Measurements from ENCODE around the gene NET1.

- TF ChIP-seq, protein P1, sequence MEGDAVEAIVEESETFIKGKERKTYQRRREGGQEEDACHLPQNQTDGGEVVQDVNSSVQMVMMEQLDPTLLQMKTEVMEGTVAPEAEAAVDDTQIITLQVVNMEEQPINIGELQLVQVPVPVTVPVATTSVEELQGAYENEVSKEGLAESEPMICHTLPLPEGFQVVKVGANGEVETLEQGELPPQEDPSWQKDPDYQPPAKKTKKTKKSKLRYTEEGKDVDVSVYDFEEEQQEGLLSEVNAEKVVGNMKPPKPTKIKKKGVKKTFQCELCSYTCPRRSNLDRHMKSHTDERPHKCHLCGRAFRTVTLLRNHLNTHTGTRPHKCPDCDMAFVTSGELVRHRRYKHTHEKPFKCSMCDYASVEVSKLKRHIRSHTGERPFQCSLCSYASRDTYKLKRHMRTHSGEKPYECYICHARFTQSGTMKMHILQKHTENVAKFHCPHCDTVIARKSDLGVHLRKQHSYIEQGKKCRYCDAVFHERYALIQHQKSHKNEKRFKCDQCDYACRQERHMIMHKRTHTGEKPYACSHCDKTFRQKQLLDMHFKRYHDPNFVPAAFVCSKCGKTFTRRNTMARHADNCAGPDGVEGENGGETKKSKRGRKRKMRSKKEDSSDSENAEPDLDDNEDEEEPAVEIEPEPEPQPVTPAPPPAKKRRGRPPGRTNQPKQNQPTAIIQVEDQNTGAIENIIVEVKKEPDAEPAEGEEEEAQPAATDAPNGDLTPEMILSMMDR (IDR thresholded peaks at IDR 0.05), result no peak
- no peak for TF ChIP-seq POLR2AphosphoS5 (IDR thresholded peaks at IDR 0.05; ENCODE audit: insufficient read depth in 1 of 2, low read depth in 1 of 2)
These were observed 47.4 kb upstream of the NET1 start, which contains the start of gene UCN3 for GRCh38 chr10:5364890-5365338.
